ENCODE measurements around the gene GTPBP4.

Gene GTPBP4

DNA sequence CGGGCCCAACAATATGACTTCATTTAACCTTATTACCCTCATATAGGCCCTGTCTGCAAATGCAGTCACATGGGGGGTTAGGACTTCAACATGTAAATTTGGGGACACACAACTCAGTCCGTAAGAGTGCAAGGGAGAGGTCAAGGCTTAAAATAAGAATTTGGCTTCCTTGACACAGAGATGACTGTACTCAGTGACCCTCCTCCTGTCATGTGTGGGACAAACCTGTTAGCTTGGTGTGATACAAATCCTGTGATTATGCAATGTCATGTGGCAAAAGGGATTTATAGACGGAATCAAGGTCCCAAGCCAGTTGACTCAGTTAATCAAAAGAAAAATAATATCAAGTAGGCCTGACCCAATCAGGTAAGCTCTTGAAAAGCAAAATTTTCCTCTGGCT lies 25.9 kb upstream of the GTPBP4 start:
- no peaks in the 10 kb centered on the region for H3K27me3 Mint-ChIP-seq
- H3K9me3 Mint-ChIP-seq = no peaks in the 10 kb centered on the region
- no peak overlapping the region for H3K4me3 Mint-ChIP-seq
- H3K36me3 Mint-ChIP-seq = peaks cover 2% of the 10 kb centered on the region
- H3K27ac Mint-ChIP-seq = no peak overlapping the region
- peaks cover 6% of the 10 kb centered on the region for H3K4me1 Mint-ChIP-seq

DNA sequence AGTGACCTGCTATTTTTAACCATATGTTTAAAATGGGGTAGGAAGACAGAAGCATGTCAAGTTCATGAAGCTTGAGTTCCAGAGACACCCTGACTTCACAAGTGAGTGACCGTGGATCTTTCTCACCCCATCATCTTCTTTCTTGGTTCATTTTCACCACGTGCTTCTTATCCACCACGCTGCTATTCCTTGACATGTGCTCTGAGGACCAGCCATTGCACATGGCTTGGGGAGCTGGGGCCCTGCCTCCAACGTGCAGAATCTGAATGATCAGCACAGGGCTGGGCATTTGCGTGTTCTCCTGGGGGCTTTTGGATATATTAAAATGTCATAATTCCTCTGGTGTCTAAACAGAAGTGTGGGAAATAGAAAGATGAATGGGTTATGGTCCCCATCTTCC lies 25.0 kb upstream of the GTPBP4 start:
- Mint-ChIP-seq H3K9me3 (no peaks in the 10 kb centered on the region), H3K4me3 (no peak overlapping the region), H3K27ac (no peak overlapping the region), H3K4me1 (peaks cover 7% of the 10 kb centered on the region), H3K27me3 (no peaks in the 10 kb centered on the region), H3K36me3 (peaks cover 2% of the 10 kb centered on the region)

DNA sequence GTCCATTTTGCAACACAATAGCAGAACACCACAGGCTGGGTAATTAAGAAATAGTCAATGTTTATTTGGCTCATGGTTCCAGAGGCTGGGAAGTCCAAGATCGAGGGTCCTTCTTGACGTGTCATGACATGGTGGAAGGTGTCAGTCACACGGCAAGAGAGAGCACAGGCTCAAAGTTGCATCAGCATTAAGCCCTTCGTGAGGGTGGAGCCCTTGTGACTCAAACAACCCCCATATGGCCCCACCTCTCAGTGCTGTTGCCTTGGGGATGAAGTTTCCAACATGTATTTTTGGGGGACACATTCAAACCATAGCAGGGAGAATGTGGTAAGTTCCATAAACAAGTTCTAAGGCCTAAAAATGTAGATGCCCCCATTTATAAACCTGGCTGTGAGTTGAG lies 24.6 kb upstream of the GTPBP4 start:
- peaks cover 7% of the 10 kb centered on the region for H3K4me1 Mint-ChIP-seq
- H3K27me3 Mint-ChIP-seq = no peaks in the 10 kb centered on the region
- peaks cover 2% of the 10 kb centered on the region for H3K36me3 Mint-ChIP-seq
- H3K27ac Mint-ChIP-seq = no peak overlapping the region
- no peaks in the 10 kb centered on the region for H3K9me3 Mint-ChIP-seq
- no peak overlapping the region for H3K4me3 Mint-ChIP-seq

DNA sequence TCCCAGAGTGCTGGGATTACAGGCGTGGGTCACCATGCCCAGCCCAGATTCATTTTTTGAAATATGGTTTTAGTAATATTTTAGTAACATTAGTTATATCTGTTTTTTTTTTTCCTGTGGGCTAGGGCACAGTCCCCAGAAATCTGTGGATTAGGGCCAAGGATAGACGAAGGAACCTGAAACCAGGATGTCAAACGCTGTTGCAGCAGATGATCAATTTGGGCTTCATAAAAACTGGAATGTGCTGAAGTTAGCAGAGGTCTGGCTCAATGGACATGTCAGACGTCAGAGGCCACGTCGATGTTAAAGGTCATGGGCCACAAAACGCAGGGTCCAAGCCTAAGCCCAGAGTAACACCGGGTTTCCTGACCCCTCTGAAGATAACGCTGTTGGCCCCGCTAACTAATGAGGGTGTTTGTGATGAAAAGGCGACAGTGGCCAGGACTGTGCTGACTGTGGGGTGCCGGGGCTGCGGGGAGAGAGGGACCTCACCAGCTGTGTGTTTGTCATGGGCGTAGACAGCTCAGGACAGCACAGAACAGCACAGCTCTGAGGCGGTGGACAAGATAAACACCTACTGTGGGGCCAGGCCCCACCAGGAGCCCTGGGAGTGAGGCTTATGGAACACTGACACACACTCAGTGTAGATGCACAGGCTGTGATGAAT lies 23.8 kb upstream of the GTPBP4 start:
- H3K36me3 Mint-ChIP-seq = peaks cover 2% of the 10 kb centered on the region
- peaks cover 2% of the 10 kb centered on the region for H3K27me3 Mint-ChIP-seq
- H3K4me3 Mint-ChIP-seq = no peak overlapping the region
- H3K4me1 Mint-ChIP-seq = peaks cover 7% of the 10 kb centered on the region
- no peak overlapping the region for H3K27ac Mint-ChIP-seq
- H3K9me3 Mint-ChIP-seq = no peaks in the 10 kb centered on the region

DNA sequence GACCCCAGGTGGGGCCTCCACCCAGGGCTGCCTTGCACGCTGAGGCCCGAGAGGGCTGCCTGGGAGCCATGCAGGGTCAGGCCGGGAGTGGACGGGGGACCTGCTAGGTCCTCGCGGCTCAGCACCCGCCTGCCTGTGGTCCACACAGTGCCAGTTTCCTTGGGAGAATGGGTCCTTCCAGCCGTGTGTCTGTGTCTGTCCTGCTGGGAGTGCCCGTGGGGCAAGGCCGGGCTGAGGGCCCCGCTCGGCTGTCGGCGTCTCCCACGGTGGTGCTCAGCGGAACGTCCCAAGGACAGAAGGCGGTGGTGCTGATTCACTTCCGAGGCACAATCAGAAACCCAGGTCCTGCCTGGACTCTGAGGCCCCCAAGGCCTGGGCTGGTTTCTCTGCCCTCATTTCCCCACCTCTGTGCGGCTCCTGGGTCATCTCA lies 23.2 kb upstream of the GTPBP4 start:
- Mint-ChIP-seq H3K36me3 (peaks cover 2% of the 10 kb centered on the region), H3K27me3 (peaks cover 2% of the 10 kb centered on the region), H3K4me3 (no peak overlapping the region), H3K9me3 (no peaks in the 10 kb centered on the region), H3K27ac (no peak overlapping the region), H3K4me1 (peaks cover 7% of the 10 kb centered on the region)

DNA sequence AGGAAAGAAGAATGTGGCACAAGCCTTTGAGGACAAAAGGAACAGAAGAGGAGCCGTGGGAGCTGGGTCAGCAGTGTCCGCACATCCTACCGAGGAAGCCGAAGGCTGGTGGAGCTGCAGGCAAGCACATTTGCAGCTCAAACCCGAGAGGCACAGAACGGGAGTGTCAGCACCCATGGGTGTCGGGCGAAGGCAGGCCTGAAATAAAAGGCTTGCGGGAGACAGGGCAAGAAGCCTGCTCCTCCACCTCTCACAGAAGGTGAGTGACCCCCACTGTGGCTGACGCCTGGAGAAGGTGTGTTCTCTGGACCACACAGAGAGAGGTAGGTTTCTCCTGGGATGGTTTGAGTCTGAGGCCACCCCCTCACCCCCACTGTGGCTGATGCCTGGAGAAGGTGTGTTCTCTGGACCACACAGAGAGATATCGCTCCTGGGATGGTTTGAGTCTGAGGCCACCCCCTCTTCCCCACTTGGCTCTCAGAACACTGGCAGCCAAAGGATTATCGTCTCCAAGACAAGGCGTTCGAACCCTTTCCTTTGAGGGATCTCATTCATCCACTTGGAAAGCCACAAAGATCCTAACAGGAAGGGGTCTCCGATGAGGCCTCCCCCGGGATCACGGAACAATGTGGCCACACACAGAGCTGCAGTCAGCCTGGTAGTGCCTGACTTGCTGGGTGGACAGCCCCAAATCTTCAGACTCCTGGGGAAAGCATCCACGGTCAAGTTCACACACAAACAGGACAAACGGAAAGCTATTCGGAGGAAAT lies 21.6 kb upstream of the GTPBP4 start:
- Mint-ChIP-seq H3K36me3 (peaks cover 3% of the 10 kb centered on the region), H3K4me3 (no peak overlapping the region), H3K4me1 (peaks cover 7% of the 10 kb centered on the region), H3K9me3 (no peaks in the 10 kb centered on the region), H3K27ac (no peak overlapping the region), H3K27me3 (peaks cover 2% of the 10 kb centered on the region)

DNA sequence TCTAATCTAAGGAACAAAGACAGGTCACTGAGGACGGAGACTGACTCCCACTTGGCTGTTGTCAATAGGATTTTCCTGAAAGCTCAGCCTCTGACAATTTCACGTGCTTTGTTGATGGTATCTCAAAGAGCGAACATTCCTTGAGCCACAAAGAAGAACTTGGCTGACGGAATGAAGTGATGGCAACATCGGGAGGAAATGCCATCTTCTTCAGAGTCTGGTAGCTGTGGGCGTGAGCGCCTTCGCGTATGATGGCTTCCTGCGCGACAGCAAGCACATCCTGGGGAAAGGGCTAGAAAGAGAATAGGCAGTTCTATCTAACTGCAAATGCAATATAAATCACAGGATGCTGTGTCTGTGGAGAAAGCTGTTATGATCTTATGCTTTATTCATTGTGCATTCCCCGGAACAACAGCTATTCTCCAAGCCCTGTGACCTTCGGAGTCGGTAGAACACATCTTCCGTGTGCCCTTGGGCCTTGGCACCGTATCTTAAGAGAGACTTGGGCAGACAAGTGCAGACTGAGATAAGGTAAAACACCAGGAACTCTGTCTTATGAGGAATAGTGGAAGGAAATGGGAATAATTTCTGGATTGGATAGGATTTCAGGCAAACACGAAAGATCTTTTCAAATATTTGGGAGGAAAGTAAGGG lies 19.6 kb upstream of the GTPBP4 start:
- no peak overlapping the region for H3K4me3 Mint-ChIP-seq
- no peaks in the 10 kb centered on the region for H3K9me3 Mint-ChIP-seq
- peaks cover 7% of the 10 kb centered on the region for H3K4me1 Mint-ChIP-seq

DNA sequence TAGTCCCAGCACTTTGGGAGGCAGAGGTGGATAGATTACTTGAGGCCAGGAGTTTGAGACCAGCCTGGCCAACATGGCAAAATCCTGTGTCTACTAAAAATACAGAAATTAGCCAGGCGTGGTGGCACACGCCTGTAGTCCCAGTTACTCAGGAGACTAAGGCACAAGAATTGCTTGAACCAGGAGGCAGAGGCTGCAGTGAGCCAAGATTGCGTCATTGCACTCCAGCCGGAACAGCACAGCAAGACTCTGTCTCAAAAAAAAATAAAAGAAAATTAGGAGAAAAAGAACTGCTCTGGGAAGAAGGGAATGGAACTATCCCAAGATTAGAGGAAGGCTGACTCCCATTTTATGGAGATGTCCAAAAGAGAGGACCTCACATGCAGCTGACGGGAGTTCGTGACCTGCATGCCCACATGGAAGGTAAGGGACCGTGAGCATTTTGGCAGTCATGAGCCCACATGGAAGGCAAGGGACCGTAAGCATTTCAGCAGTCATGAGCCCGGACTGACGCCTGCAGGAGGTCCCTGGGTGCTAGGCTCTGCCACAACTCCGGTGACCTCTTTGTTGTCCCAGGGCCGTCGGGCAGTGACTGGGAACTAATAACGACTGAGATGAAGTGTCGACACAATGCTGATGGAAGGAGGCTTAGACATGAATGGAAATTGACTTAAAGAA lies 18.6 kb upstream of the GTPBP4 start:
- Mint-ChIP-seq H3K27me3 (peaks cover 2% of the 10 kb centered on the region), H3K4me1 (peaks cover 7% of the 10 kb centered on the region)

More for the DNA sequence above, 19.6 kb upstream of the GTPBP4 start:
- Mint-ChIP-seq H3K36me3 (peaks cover 3% of the 10 kb centered on the region), H3K27me3 (peaks cover 2% of the 10 kb centered on the region), H3K27ac (no peak overlapping the region)

DNA sequence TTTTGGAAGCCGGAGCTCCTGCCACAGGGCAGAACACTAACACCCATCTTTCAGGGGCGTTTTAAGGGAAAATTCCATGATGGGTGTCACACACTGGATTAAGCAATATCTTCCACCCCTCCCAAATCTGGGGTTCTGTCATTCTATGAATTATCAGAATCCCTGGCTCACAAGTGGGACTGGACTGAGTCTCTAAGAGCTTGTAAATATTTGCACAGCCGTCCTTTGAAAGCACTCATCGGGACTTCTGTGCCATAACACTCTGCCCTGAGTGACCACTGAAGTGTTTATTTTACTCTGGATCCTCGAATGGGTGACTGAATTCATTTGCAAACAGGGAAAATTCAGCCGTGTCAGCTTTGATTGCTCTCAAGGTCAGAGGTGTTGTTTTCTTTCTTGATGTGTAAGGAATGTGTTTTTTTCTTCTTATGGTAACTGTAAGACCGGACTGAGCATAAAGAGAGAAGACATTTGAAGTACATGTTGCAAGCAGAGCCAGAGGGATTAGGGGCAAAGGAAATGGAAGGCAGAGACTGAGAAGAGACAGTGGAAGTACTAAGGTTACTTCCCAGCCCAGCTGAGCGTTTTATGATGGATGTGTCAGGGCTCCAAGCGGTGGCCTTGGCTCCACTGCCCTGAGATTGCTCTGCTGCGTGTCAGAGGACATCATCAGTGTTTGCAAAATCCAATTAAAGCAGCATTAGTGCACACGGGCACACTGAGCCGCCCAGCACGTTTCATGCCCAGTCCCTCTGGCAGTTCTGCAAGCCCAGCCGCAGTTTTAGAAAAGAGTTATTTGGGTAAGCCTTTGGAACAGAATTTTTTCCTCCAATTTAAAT lies 17.7 kb upstream of the GTPBP4 start:
- Mint-ChIP-seq H3K9me3 (no peaks in the 10 kb centered on the region), H3K4me1 (peaks cover 7% of the 10 kb centered on the region), H3K4me3 (no peak overlapping the region), H3K27me3 (peaks cover 2% of the 10 kb centered on the region), H3K27ac (no peak overlapping the region), H3K36me3 (peaks cover 3% of the 10 kb centered on the region)

More for the DNA sequence above, 18.6 kb upstream of the GTPBP4 start:
- no peak overlapping the region for H3K4me3 Mint-ChIP-seq
- no peaks in the 10 kb centered on the region for H3K9me3 Mint-ChIP-seq
- peaks cover 3% of the 10 kb centered on the region for H3K36me3 Mint-ChIP-seq
- no peak overlapping the region for H3K27ac Mint-ChIP-seq

DNA sequence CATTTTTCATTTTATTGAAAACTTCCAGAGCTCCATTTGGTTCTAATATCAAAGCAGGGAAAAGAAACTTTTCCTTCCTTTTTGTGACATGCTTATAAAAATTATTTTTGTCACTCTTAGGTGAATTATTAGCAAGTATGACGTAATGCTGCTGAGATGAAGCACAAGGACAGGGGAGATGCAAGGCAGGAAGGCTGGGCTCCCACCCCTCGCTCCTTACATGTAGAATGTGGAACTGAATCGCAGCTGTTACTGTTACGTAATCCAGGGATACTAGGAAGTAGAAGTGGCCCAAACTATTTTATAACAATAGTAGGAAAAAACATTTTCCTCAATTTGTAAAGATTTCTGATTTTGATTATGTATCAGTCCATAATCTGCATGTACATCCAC lies 17.1 kb upstream of the GTPBP4 start:
- H3K36me3 Mint-ChIP-seq = peaks cover 2% of the 10 kb centered on the region
- no peaks in the 10 kb centered on the region for H3K9me3 Mint-ChIP-seq
- no peak overlapping the region for H3K27ac Mint-ChIP-seq
- peaks cover 7% of the 10 kb centered on the region for H3K4me1 Mint-ChIP-seq
- H3K4me3 Mint-ChIP-seq = no peak overlapping the region
- peaks cover 2% of the 10 kb centered on the region for H3K27me3 Mint-ChIP-seq

DNA sequence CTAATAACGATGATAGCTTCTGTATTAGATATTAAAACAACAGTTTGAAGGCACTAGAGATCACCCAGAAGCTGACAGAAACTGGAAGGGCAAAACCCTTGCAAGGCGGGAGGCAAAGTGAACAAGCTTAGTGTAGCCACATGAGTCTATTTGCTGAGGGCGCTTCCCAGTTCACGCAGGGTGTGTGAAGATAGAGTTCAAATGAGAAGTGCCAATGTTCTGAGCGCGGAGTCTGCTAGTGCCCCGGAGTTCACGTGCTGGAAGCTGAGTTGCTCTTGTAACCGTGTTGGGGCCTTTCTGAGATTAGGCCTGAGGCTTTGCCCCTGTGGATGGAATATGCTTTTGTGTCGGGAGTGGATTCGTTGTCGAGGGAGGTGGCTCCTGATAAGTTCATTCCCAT lies 16.6 kb upstream of the GTPBP4 start:
- H3K9me3 Mint-ChIP-seq = peaks cover 4% of the 10 kb centered on the region
- peaks cover 7% of the 10 kb centered on the region for H3K4me1 Mint-ChIP-seq
- H3K27ac Mint-ChIP-seq = no peak overlapping the region
- peaks cover 2% of the 10 kb centered on the region for H3K27me3 Mint-ChIP-seq
- peaks cover 3% of the 10 kb centered on the region for H3K36me3 Mint-ChIP-seq
- H3K4me3 Mint-ChIP-seq = no peak overlapping the region

DNA sequence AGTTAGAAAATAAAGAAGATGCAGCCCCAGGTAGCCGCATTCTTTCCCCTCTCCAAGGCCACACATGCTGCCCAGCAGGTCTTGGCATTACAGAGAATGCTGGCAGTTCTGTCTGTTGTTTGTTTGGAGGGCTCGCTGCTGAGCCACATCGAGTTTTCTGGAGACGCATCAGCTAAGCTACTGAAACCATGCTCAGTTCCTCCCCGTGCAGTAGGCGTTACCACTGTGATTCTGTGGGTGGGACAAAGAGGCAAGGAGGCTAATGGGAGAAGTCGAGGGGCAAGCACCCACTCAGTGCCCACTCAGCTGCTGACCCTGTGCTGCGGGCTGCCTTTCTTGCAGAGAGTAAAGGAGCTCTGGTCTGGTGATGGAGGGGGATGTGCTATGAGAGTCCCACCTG lies 15.5 kb upstream of the GTPBP4 start:
- Mint-ChIP-seq H3K27me3 (peaks cover 2% of the 10 kb centered on the region), H3K4me1 (no peaks in the 10 kb centered on the region), H3K4me3 (no peak overlapping the region), H3K9me3 (peaks cover 7% of the 10 kb centered on the region), H3K27ac (no peak overlapping the region), H3K36me3 (peaks cover 3% of the 10 kb centered on the region)

DNA sequence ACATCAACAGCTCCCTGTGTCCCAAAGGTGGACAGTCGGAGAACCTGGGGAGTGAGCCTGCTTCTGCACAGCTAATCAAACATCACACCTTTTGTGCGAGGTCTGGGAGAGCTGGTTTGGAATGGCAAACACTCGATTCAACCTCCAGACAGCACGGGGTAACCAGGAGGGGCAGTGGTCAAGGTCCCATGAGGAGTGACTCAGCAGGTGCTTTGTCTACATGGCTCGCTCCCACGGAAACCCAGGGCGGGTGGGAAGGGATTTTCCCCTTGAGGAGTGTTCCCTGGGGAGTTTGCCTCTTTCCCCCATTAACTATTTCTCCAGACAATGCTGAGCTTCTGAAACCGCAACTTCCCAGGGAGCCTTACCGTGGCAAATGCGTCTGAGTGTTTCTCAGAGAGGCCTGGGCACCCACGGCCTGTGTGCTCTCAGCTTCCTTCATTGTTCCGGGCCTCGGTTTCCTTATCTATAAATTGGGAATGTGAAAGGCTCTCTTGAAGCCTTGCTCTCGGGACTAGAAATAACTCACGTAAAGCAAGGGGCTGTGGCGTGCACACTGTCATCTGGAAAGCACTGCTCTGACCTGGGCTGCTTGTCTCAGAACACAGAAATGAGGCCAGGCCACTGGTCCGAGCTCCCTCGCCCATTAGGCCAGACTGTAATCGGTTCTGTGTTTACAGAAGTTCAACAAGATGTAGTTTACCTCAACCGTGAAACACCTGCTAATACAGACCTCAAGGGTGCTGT lies 14.0 kb upstream of the GTPBP4 start:
- Mint-ChIP-seq H3K27ac (no peak overlapping the region), H3K9me3 (peaks cover 13% of the 10 kb centered on the region), H3K27me3 (no peaks in the 10 kb centered on the region), H3K36me3 (peaks cover 9% of the 10 kb centered on the region), H3K4me1 (no peaks in the 10 kb centered on the region), H3K4me3 (no peak overlapping the region)

DNA sequence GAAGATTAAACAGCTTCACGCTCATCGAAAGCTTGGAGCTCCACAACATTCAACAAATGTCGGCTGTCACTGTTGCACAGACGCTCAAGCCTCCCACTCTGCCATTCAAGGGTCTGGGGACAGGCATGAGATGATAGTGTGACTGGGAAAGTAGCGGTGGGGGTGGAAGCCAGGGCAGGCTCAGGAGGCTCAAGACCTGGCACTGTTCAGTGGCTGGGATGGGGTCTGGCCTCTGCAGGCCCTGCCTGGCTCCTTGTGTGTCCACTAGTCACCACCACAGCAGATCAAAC lies 13.5 kb upstream of the GTPBP4 start:
- peaks cover 15% of the 10 kb centered on the region for H3K9me3 Mint-ChIP-seq
- H3K4me1 Mint-ChIP-seq = no peaks in the 10 kb centered on the region
- no peak overlapping the region for H3K4me3 Mint-ChIP-seq
- H3K27ac Mint-ChIP-seq = no peak overlapping the region
- no peaks in the 10 kb centered on the region for H3K27me3 Mint-ChIP-seq
- peaks cover 9% of the 10 kb centered on the region for H3K36me3 Mint-ChIP-seq

DNA sequence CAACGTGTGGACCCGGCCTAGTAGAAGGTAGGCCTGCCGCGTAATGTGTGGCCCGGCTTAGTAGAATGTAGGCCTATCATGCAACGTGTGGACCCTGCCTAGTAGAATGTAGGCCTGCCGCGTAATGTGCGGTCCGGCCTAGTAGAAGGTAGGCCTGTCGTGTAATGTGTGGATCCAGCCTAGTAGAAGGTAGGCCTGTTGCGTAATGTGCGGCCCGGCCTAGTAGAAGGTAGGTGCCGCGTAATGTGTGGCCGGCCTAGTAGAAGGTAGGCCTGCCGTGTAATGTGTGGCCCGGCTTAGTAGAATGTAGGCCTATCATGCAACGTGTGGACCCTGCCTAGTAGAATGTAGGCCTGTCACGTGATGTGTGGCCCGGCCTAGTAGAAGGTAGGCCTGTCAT lies 11.9 kb upstream of the GTPBP4 start:
- Mint-ChIP-seq H3K27ac (no peak overlapping the region), H3K36me3 (peaks cover 15% of the 10 kb centered on the region)

More for the DNA sequence above, 11.9 kb upstream of the GTPBP4 start:
- peaks cover 15% of the 10 kb centered on the region for H3K9me3 Mint-ChIP-seq
- H3K27me3 Mint-ChIP-seq = no peaks in the 10 kb centered on the region
- H3K4me3 Mint-ChIP-seq = no peak overlapping the region
- H3K4me1 Mint-ChIP-seq = no peaks in the 10 kb centered on the region

Measured in activated naive CD4-positive, alpha-beta T cell treated with anti-CD3 and anti-CD28 coated beads, Interleukin-2, amount 50 U/mL, for 24 hours (primary cell).